ENCODE data around the gene NTRK3.

The NTRK3 gene

GRCh38 chr15:88204584-88204983 lies 52.0 kb downstream of the NTRK3 start:
- Histone ChIP-seq H3K4me3 (replicated peaks; ENCODE audit: insufficient read depth, low read length) (no peak overlapping the region), H3K27ac (replicated peaks) (no peak overlapping the region), H3K27me3 (ENCODE audit: insufficient read depth, poor library complexity, severe bottlenecking) (no peaks in the 10 kb centered on the region)
- TF ChIP-seq REST (IDR thresholded peaks at IDR 0.05; ENCODE audit: insufficient replicate concordance, low read depth): no peak
- TF ChIP-seq GABPA (IDR thresholded peaks at IDR 0.05; ENCODE audit: low read depth): no peak
- TF ChIP-seq POLR2AphosphoS5 (IDR thresholded peaks at IDR 0.05; ENCODE audit: low read depth): no peak
- TF ChIP-seq SPI1 (IDR thresholded peaks at IDR 0.05; ENCODE audit: borderline replicate concordance, low read depth): no peak
- no peak for TF ChIP-seq CTCF (IDR thresholded peaks at IDR 0.05; ENCODE audit: insufficient read depth, low read length)
- DNase-seq (ENCODE audit: low read depth in 1 of 2, low spot score in 1 of 2): no peak

GRCh38 chr15:88202231-88202630 lies 54.3 kb downstream of the NTRK3 start:
- H3K4me3 ChIP-seq (replicated peaks; ENCODE audit: insufficient read depth, low read length): no peak overlapping the region
- TF ChIP-seq CTCF (IDR thresholded peaks at IDR 0.05; ENCODE audit: insufficient read depth, low read length) (no peak), REST (IDR thresholded peaks at IDR 0.05; ENCODE audit: insufficient replicate concordance, low read depth) (no peak), GABPA (IDR thresholded peaks at IDR 0.05; ENCODE audit: low read depth) (no peak)
- DNase-seq (ENCODE audit: low read depth in 1 of 2, low spot score in 1 of 2): no peak
- no peak overlapping the region for H3K27ac ChIP-seq (replicated peaks)
- H3K27me3 ChIP-seq (ENCODE audit: insufficient read depth, poor library complexity, severe bottlenecking): no peaks in the 10 kb centered on the region

- no peak overlapping the region for H3K27ac ChIP-seq (replicated peaks)
- DNase-seq (ENCODE audit: low read depth in 1 of 2, low spot score in 1 of 2): no peak
- H3K4me3 ChIP-seq (replicated peaks; ENCODE audit: insufficient read depth, low read length): no peak overlapping the region
- no peaks in the 10 kb centered on the region for H3K27me3 ChIP-seq (ENCODE audit: insufficient read depth, poor library complexity, severe bottlenecking)
- TF ChIP-seq CTCF (IDR thresholded peaks at IDR 0.05; ENCODE audit: insufficient read depth, low read length): no peak
- no peak for TF ChIP-seq SPI1 (IDR thresholded peaks at IDR 0.05; ENCODE audit: borderline replicate concordance, low read depth)
- TF ChIP-seq GABPA (IDR thresholded peaks at IDR 0.05; ENCODE audit: low read depth): no peak
- no peak for TF ChIP-seq REST (IDR thresholded peaks at IDR 0.05; ENCODE audit: insufficient replicate concordance, low read depth)
- TF ChIP-seq POLR2AphosphoS5 (IDR thresholded peaks at IDR 0.05; ENCODE audit: low read depth): no peak
Observed at GRCh38 chr15:88201207-88201606, 55.3 kb downstream of the NTRK3 start.
